Fibroblast of gingiva (primary cell): ENCODE data around the gene SLC37A3.
"Not testable (repeated sequence)": the region's sequence is repeated elsewhere in the genome, so short reads cannot be mapped to it uniquely, and the experiment has no call there.

ENCODE experiments used
- DNase-seq: peaks from one replicate; pipeline ENCODE4 v3.0.0-alpha.2; 2011; ENCODE audit warnings: low read depth

Gene SLC37A3

DNA sequence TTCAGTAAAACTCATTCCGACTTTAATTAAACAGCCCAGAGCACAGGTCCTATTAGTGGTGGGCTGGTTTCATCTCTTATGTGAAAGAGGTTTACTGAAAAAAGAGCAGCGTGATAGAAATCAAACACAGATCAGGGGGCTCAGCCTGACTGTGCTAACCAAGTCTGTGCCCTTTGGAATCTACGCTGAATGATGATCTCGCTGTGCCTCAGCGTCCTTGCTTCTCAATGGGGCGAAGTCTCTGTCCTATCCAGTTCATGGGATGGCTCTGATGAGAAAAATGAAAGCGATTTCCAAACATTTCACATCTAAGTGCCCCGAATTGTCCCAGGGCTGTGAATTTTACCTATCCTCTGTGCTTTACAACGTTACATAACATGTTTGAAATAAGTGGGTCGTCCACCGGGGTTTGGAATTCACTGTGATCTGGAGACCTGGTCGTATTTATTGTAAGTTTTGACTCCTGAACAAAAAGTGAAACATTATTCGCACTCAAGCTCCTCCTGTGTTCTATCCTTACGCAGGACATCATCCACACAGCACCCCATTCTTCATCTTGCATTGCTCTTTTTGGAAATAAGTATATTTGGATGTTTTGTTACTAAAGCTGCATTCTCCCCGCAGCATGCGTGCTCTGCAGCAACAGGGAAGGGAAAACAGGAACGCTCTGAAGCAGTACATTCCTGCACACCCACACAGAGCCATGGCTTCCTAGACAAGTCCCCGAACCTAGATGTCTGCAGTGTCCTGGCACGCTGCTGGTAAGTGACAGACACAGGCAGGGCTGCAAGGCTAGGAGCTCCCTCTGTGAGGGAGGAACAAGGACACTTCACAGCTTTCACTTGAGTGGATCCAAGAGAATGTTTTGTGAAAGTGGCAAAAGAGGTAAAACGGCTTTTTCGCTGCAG, 83.5 kb downstream of the SLC37A3 start:
- no peak for DNase-seq

DNA sequence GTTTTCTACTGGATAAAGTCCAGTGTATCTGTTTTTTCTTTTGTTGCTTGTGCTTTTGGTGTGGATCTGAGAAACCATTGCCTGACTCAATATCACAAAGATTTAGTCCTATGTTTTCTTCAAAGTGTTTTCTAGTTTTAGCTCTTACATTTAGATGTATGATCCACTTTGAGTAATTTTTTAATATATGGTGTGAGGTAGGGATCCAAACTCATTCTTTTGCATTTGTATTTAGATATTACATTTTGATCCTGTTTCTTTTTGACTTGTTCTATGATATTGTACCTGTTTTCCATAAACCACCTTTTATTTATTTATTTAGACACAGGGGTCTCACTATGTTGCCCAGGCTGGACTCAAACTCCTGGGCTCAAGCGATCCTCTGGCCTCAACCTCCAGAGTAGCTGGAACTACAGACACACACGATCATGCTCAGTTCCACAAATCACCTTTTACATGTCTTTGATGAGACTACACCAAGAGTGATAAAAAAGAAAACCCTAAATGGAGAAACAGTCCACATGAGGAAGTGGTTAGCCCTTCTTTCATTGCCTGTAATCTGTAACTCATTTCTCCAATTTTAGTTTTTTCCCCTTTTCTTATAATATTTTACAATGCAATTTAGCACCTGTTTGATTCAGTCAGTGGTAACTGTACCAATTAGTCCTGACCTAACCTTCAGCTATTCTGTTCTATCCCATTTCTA, 86.0 kb downstream of the SLC37A3 start:
- no peak for DNase-seq

DNA sequence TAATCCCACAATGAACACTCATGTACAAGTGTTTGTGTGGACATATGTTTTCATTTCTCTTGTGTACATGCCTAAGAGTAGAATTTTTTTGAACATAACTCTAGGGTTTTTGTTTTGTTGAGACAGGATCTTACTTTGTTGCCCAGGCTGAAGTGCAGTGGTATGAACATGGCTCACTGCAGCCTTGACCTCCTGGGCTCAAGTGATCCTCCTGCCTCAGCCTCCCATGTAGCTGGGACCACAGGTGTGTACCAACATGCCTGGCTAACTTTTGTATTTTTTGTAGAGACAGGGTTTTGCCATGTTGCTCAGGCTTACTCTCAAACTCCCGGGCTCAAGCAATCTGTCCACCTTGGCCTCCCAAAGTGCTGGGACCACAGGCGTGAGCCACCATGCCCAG, 87.2 kb downstream of the SLC37A3 start:
- not testable (repeated sequence) for DNase-seq

DNA sequence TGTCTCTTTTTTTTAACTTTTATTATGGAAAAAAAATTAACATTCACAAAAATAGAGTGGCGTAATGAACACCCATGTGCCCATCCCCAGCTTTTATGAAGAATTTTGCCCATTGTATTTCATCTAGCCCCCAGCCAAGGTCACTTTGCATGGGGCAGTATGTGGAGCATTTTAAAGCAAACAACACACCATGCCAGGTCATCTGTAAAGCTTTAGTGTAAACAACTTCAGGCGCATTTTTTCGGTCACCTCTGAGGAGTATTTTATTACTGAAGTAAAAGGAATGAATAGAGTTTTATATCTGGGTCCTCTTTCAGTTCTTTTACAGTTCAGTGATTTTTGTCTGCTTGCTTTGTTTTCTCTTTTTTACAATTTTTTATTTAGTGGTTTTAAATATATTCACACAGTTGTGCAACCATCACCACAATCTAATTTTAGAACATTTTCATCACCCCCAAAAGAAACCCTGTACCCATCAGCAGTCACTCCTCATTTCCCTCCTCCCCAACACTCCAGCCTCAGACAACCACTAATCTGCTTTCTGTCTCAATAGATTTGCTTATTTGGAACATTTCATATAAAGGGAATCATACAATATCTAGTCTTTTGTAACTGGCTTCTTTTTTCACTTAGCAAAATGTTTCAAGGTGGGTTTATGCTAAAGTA, 87.9 kb downstream of the SLC37A3 start:
- DNase-seq: peak; percentile 50

DNA sequence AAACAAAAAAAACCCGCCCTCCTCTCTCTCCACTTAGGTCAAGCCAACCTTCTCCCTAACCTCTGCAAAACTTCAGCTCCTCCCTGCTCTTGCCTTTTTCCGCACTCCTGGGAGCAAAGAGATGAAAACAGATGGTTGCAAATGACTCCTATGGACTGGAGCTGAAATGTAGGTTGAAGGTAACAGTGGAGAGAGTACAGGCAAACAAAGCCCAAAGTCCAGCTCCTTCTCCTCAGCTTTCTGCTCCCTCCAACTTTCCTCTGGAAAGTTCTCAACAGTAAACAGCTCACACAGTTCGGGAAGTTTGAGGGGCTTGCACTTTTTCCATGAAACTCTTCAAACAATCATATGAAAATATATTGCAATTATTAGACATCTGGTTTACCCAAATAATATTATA, 90.3 kb downstream of the SLC37A3 start:
- DNase-seq: no peak

DNA sequence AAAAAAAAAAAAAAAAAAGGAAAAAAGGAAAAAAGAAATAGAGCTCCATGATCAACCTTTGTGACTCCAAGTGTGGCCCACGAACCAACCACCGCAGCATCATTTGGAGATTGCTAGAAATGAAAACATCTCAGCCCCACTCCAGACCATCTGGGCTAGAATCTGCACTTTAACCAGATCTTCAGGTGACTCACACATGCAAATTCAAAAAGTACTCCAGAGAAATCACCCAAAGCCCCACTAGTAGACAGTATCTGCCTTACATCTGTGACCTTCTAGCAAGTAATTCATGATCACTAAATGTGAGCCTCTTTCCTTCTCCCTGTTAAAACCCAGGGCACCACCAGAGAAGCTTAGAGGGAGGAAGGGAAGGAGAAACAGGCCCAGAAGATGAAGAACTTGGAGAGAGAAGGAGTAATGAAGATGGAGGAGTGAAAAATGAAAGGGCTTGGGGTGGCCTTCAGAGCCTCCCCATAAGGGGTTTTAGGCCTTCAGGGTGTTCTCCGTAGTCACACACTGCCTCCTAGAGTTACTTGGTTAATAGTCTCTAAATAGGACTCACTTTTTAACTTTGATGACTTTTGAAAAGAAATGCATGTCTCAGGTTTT, 94.0 kb downstream of the SLC37A3 start:
- no peak for DNase-seq

DNA sequence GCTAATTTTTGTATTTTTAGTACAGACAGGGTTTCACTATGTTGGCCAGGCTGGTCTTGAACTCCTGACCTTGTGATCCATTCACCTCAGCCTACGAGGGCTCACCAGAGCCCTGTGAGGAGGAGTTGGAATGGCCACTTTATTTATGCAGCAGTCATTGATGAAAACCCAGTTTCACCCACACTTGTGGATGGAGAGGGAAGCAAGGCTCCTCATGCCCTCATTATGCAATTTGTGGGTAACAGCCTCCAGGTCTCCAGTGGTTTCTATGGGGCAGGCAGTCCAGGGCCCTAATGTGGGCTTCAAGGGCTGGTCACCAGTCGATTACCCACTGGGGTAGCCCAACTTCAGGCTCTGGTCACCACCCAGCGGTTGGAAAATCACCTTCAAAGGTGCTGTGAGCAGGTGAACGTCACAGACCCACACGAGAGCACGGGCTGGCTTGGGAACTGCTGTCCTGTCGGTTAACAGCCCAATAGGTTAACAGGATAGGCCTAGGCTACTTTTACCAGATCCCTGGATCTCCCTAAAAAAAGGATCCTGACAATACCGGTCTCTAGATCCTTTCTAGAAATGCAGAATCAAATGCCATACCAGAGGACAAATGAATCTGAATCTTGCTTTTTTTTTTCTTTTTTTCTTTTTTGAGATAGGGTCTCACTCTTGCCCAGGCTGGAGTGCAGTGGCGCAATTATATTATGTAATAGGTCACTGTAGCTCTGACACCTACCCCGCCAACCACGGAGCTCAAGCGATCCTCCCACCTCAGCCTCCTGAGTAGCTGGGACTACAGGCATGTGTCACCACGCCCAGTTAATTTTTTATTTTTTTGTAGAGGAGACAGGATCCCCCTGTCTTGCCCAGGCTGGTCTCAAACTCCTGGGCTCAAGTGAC, 97.8 kb downstream of the SLC37A3 start:
- DNase-seq: no peak

DNA sequence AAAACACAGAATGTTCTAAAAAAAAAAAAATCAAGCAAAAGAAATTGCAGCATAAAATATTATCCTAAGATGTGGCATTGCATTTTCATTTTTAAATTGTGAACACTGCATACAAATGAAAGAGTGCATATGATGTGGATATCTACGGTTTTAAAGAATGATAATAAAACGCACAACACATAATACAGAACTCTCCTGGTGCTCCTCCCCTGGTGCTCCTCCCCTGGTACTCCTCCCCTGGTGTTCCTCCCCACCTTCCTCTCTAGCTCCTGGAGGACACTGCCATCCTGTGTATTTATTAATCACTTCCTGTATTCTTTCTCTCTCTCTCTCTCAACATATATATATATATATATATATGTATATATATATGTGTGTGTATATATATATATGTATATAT, 100.1 kb downstream of the SLC37A3 start:
- DNase-seq: no peak

DNA sequence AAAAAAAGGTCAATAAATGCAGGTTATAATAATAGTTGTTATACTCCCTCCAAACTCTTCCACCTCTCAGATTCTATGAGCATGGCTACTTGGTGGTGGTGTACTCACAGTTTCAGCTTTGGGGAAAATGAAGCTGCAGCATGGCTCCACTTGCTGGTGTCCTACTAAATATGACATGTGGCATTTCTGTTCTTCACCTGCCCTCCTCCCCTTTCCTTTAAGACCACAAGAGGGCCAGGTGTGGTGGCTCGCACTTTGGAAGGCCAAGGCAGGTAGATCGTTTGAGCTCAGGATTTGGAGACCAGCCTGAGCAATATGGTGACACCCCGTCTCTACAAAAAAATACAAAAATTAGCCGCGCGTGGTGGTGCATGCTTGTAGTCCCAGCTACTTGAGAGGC, 101.1 kb downstream of the SLC37A3 start:
- DNase-seq: no peak

DNA sequence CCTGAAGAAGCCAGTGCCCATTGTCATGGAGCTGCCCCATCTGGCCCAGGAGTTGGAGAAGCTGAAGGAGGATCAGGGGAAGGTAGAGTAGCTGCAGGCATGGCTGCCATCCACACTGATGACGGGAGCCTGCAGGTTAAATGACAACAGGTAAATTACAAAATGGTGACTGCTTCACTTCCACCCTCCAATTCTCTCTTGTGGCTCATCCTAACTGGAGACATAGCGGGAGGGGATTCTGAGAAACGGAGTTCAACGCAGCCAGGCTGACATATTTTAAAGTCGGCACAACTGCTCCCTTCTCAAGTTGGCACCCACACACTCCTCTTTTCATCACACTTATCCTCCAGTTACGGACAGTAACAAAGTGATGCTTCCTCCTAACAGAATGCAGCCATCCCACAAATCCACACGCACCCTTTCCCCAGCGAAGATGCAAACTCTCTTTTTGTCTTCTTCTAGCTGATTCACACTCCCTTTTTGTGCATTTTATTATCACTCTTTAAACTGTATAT, 103.0 kb downstream of the SLC37A3 start:
- DNase-seq: no peak

DNA sequence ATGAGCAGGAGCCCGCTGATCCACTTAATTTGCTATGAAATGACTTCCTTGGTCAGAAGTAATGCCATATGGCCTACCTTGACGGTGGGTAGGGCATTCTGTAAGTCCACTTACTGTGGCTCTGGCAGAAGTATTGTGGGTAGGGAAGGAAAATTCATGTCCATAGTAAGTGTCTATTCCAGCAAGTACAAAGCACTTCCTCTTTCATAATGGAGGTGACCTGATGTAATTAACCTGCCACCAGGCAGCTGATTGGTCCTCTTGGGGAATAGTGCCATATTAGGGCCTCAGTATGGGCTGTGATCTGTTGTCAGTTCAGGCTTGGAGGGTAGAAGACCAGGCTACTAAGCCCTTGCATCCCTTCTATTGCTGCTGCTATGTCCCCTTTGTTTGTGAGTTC, 103.9 kb downstream of the SLC37A3 start:
- no peak for DNase-seq

DNA sequence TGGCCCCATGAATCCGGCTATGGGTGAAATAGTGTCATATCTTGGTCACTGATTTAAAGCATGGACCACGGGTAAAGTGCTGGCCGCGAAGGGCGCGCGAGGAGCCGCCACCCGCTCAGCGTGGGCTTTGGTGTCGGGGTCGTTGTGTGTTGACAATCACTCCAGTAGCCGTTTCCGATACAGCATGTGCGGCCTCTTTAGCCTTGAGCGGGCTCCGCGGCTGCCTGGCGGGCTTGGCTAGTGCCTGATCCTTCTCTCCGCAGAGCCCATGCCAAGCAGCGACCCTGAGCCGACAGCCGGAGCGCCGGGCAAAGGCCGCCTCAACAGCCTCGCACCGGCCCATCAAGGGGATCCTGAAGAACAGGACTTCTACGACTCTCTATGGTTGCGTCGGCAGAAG, 105.9 kb downstream of the SLC37A3 start:
- no peak for DNase-seq

DNA sequence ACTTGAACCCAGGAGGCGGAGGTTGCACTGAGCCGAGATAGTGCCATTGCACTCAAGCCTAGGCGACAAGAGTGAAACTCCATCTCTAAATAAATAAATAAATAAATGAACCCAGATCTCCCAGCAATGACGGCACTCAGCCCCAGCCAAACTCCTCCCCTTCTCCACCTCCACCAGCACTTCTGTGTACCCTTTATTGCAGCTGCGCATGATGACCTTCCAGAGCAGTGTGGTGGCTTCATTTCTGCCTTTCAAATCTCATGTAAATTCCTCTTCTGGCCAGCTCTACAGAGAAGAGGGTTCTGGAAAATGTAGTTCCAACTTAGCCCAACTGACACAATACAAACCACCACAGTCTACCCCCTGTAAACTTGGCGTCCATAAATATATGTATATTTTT, 108.5 kb downstream of the SLC37A3 start:
- no peak for DNase-seq

DNA sequence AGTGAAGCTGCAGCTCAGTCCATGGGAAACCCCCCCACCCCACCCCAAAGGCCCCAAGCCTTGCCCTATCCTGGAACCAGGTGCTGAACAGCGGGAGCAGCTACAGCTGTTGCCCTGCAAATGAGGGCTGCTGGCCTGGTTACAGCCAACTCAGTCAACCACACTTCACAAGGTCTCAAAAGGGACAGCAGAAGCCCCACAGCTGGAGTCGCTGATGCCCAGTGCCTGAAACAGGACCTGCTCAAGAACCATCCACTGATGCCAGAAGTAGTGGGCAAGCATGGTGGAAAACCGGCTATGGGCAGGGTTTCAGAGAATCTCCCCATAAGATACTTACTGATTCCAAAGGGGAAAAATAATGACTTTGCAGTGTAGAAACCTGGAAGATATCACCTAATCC, 110.3 kb downstream of the SLC37A3 start:
- no peak for DNase-seq

DNA sequence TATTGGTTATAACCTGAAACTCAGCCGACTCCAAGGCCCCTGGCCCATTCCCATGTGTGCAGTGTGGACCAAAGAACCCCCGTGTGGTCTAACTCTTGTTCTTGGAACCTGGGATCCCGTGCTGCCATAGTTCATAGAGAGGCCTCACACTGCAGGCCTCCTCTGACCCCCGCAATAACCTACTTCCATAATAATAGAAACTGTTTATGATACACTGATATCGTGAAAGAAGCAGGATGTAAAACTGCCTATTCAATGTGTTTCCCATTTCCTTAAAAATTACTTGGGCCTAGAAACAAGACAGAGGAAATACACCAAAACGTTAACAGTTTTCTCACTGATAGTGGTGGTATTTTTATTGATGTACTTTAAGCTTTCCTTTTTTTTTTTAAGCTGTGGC, 112.4 kb downstream of the SLC37A3 start:
- DNase-seq: no peak

DNA sequence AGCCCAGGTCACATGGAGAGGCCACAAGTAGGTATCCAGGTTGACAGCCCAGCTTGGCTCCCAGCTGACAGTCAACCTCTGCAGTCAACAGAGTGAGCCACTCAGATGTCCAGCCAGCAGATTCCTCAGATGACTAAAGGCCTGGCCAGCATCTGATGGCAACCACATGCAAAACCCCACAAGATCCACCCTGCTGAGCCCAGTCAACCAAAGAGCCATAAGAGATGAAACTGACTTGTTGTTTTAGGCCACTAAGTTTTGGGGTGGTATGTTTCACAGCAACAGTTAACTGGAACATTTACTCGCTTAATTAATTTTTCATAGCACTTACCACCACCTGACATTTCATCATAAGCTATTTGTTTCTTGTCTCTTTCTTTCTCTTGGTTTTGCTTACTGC, 114.3 kb downstream of the SLC37A3 start:
- DNase-seq: no peak
